Omental fat pad (tissue), 4 donors: ENCODE measurements around the gene S100A14. TPM values are rescaled to one million over a fixed set of nuclear protein-coding genes. Genes with fewer than 3 reads are reported as not detected.
"Not testable (repeated sequence)": the region's sequence is repeated elsewhere in the genome, so short reads cannot be mapped to it uniquely, and the experiment has no call there.

Source experiments
- ATAC-seq: fragments of 150-250 bp; one replicate; pipeline ENCODE4 v1.9.1; 2016; ENCODE audit warnings: mild to moderate bottlenecking, moderate library complexity; ENCODE audit not compliant: low FRiP score
- DNase-seq: peaks from one replicate; pipeline ENCODE4 v3.0.0-alpha.2; 2019; ENCODE audit warnings: low spot score
- CTCF ChIP-seq, 3 donors: fragments of 450-650 bp; IDR thresholded peaks; one replicate each; pipeline ENCODE4 v1.5.1; 2016 to 2017; ENCODE audit warnings: antibody characterized with exemption in 3 of 3, mild to moderate bottlenecking in 3 of 3, moderate library complexity in 2 of 3
- total RNA-seq, 4 donors: library from RNA; depleted of rRNA; stranded (reverse); fragments of >200 nt; gene quantifications; one replicate each; pipeline ENCODE4 v1.1.0, GENCODE V29; 2016

The S100A14 gene
- total RNA-seq, 4 donors from 2014 or later: 0.50 to 1.9 (median 1.3) TPM; not detected in 1

GRCh38 chr1:153597206-153597605, 18.9 kb downstream of the S100A14 start:
- DNase-seq: no peak

GRCh38 chr1:153592748-153593147, 23.4 kb downstream of the S100A14 start:
- no peak for TF ChIP-seq CTCF (IDR thresholded peaks at IDR 0.05)
- no peak for ATAC-seq
- no peak for DNase-seq

More at GRCh38 chr1:153597206-153597605, 18.9 kb downstream of the S100A14 start:
- no peak for TF ChIP-seq CTCF (IDR thresholded peaks at IDR 0.05)
- peak; percentile 58 for ATAC-seq

GRCh38 chr1:153588482-153588881, 27.6 kb downstream of the S100A14 start:
- TF ChIP-seq CTCF (IDR thresholded peaks at IDR 0.05): no peak
- no peak for DNase-seq

GRCh38 chr1:153588033-153588432, 28.1 kb downstream of the S100A14 start:
- not testable (repeated sequence) for ATAC-seq, DNase-seq

More at GRCh38 chr1:153588482-153588881, 27.6 kb downstream of the S100A14 start:
- ATAC-seq: no peak

GRCh38 chr1:153587314-153587713, 28.8 kb downstream of the S100A14 start:
- no peak for TF ChIP-seq CTCF (IDR thresholded peaks at IDR 0.05)
- no peak for DNase-seq
- ATAC-seq: no peak

- TF ChIP-seq CTCF (IDR thresholded peaks at IDR 0.05): no peak
- DNase-seq: no peak
Measured at GRCh38 chr1:153586347-153586746, 29.8 kb downstream of the S100A14 start.

GRCh38 chr1:153585006-153585405, 31.1 kb downstream of the S100A14 start:
- DNase-seq (no peak), ATAC-seq (no peak)
- TF ChIP-seq CTCF (IDR thresholded peaks at IDR 0.05): no peak

More at GRCh38 chr1:153586347-153586746, 29.8 kb downstream of the S100A14 start:
- ATAC-seq: no peak

GRCh38 chr1:153583976-153584375, 32.1 kb downstream of the S100A14 start:
- no peak for TF ChIP-seq CTCF (IDR thresholded peaks at IDR 0.05)
- ATAC-seq (no peak), DNase-seq (no peak)

GRCh38 chr1:153583514-153583913, 32.6 kb downstream of the S100A14 start:
- ATAC-seq, DNase-seq: not testable (repeated sequence)

- not testable (repeated sequence) for ATAC-seq, DNase-seq
Measured at GRCh38 chr1:153582836-153583235, 33.3 kb downstream of the S100A14 start.
